GM12878 (cell line): Measurements from ENCODE around the gene PDCD11. TPM values are rescaled to one million over a fixed set of nuclear protein-coding genes. Genes with fewer than 3 reads are reported as not detected.

ENCODE experiments used
- ATAC-seq: fragments of 200-7000 bp; cut with Tn5 transposase; 3 replicates; pipeline ENCODE4 v1.9.1; 2020; ENCODE audit warnings: mild to moderate bottlenecking, moderate library complexity
- BruUV-seq: library from RNA; stranded (reverse); fragments of 400-500 nt; replicated peaks from 2 replicates; lab custom pipeline; 2021; lab: Mats Ljungman, UMichigan
- CTCF ChIA-PET: fragments of 300-600 bp; sonication (Branson Sonifier 250); formaldehyde crosslinking; extraction: SDS; loops from one replicate; lab custom pipeline; 2021; ENCODE audit warnings: inconsistent platforms; lab: Yijun Ruan, JAX
- POLR2A ChIA-PET: fragments of 350-600 bp; formaldehyde crosslinking; extraction: SDS; loops from one replicate; lab custom pipeline; 2021; ENCODE audit warnings: inconsistent platforms; lab: Charles Lee
- RAD21 ChIA-PET: fragments of 300-600 bp; sonication (Branson Sonifier 250); formaldehyde crosslinking; loops from one replicate; lab custom pipeline; 2023; ENCODE audit warnings: antibody characterized with exemption; ENCODE audit not compliant: unreplicated experiment; lab: Charles Lee
- SMC1A ChIA-PET: fragments of 300-600 bp; sonication (Branson Sonifier 250); formaldehyde crosslinking; loops from one replicate; lab custom pipeline; 2023; ENCODE audit not compliant: unreplicated experiment, uncharacterized antibody; lab: Charles Lee
- DNase-seq: peaks from one replicate; pipeline ENCODE4 v3.0.0-alpha.2; 2011; ENCODE audit warnings: low read depth, low spot score
- FAIRE-seq: peaks from 3 replicates; lab custom pipeline; 2011; peaks lifted over from hg19 to GRCh38; lab: Jason Lieb, UNC
- H2AFZ ChIP-seq: 2 replicates; pipeline ENCODE4 v1.6.0; 2011; ENCODE audit warnings: low read depth, low read length, control low read depth; ENCODE audit not compliant: control insufficient read depth
- H3K27ac ChIP-seq: 2 replicates; pipeline ENCODE4 v1.5.1; 2011; ENCODE audit warnings: control low read depth; ENCODE audit not compliant: control insufficient read depth, insufficient read depth
- H3K27me3 ChIP-seq, 2 experiments: replicated peaks in 1 of 2; 2 replicates each; pipeline versions ENCODE4 v1.6.0 to v1.6.1; 2011; ENCODE audit warnings: low read length in 1 of 2; ENCODE audit not compliant: control insufficient read depth in 2 of 2, insufficient read depth in 2 of 2
- H3K36me3 ChIP-seq, 2 experiments: 2 replicates each; pipeline ENCODE4 v1.5.1; 2011; ENCODE audit warnings: low read length in 1 of 2; ENCODE audit not compliant: control insufficient read depth in 2 of 2, insufficient read depth in 2 of 2
- H3K4me1 ChIP-seq: 2 replicates; pipeline ENCODE4 v1.6.1; 2011; ENCODE audit warnings: mild to moderate bottlenecking, low read length, moderate library complexity, mixed read lengths; ENCODE audit not compliant: control insufficient read depth, insufficient read depth
- H3K4me2 ChIP-seq: 2 replicates; pipeline ENCODE4 v1.6.0; 2011; ENCODE audit warnings: control low read depth; ENCODE audit not compliant: control insufficient read depth, insufficient read depth
- H3K4me3 ChIP-seq: fragments of 200-600 bp; sonication (generic); 2 replicates; pipeline ENCODE4 v1.5.1; 2016
- H3K79me2 ChIP-seq: 2 replicates; pipeline ENCODE4 v1.6.0; 2011; ENCODE audit warnings: low read length; ENCODE audit not compliant: control insufficient read depth, insufficient read depth
- H3K9ac ChIP-seq: 2 replicates; pipeline ENCODE4 v1.8.0; 2011; ENCODE audit warnings: low read length, control low read depth, mixed read lengths; ENCODE audit not compliant: control insufficient read depth, insufficient read depth
- H3K9me3 ChIP-seq: replicated peaks from 3 replicates; pipeline ENCODE4 v1.5.1; 2011; ENCODE audit warnings: mild to moderate bottlenecking, low read length; ENCODE audit not compliant: control insufficient read depth, insufficient read depth
- H4K20me1 ChIP-seq: 2 replicates; pipeline ENCODE4 v1.6.0; 2011; ENCODE audit not compliant: control insufficient read depth, insufficient read depth
- ETV6 ChIP-seq, 2 experiments: fragments of 450-650 bp in 1 of 2; IDR thresholded peaks in 1 of 2; conservative IDR thresholded peaks in 1 of 2; 2 replicates each; pipeline ENCODE4 v1.6.1; 2014; ENCODE audit warnings: antibody characterized with exemption in 1 of 2, borderline replicate concordance in 1 of 2, low read depth in 1 of 2, mild to moderate bottlenecking in 1 of 2, moderate library complexity in 1 of 2
- IKZF2 ChIP-seq, 2 experiments: fragments of 450-650 bp; IDR thresholded peaks; 2 replicates each; pipeline ENCODE4 v1.6.1; 2017; ENCODE audit warnings: mild to moderate bottlenecking in 2 of 2, moderate library complexity in 2 of 2
- JUND ChIP-seq: IDR thresholded peaks from 2 replicates; pipeline ENCODE4 v1.6.1; 2012; ENCODE audit warnings: low read depth, mild to moderate bottlenecking, low read length, improper control_type of control experiment, moderate library complexity
- MTA3 ChIP-seq: IDR thresholded peaks from 2 replicates; pipeline ENCODE4 v1.6.1; 2012; ENCODE audit warnings: low read length, inconsistent platforms, borderline replicate concordance
- POU2F2 ChIP-seq: IDR thresholded peaks from 3 replicates; pipeline ENCODE4 v1.6.1; 2011; ENCODE audit warnings: low read depth, mild to moderate bottlenecking, low read length, borderline replicate concordance
- RAD21 ChIP-seq: IDR thresholded peaks from 2 replicates; pipeline ENCODE4 v1.6.1; 2011; ENCODE audit warnings: mild to moderate bottlenecking, low read depth, low read length, moderate library complexity; ENCODE audit not compliant: insufficient read depth
- SREBF1 ChIP-seq: IDR thresholded peaks from 2 replicates; pipeline ENCODE4 v1.6.1; 2012; ENCODE audit warnings: mild to moderate bottlenecking, low read length
- ZBED1 ChIP-seq: IDR thresholded peaks from 2 replicates; pipeline ENCODE4 v1.6.1; 2016; ENCODE audit warnings: borderline replicate concordance
- WGBS: methylation state at CpG from one replicate; pipeline ENCODE4 v1.1.6; 2016; ENCODE audit warnings: low lambda C conversion rate; ENCODE audit not compliant: insufficient replicate concordance, insufficient coverage; ENCODE audit errors: missing lambda C conversion rate; 5-methylcytosine and 5-hydroxymethylcytosine counted together
- in situ Hi-C: fragments of 300-500 bp; cut with MboI; formaldehyde crosslinking; loops from 9 replicates; pipeline ENCODE4 v1.14.3; 2018; ENCODE audit warnings: mixed read lengths
- intact Hi-C: fragments of 100-400 bp; cut with micrococcal nuclease; formaldehyde crosslinking; loops from one replicate; pipeline ENCODE4 v1.14.2; 2022; ENCODE audit not compliant: unreplicated experiment
- polyA plus RNA-seq, 11 experiments: library from polyadenylated mRNA; depleted of rRNA in 4 of 11; unstranded in 6 of 11; stranded (reverse) in 5 of 11; fragments of >200 nt; fragmentation: Nextera tagmentation in 4 of 11; fragmentation: Illumina TruSeq in 1 of 11; extraction: Ambion mirVana in 4 of 11; extraction: Trizol in 1 of 11; gene quantifications; 1 replicate in 1 of 11; 2 replicates in 10 of 11; pipeline versions ENCODE4 v1.2.1 to v1.2.3, GENCODE V29; 2011 to 2016; ENCODE audit warnings: inconsistent platforms in 2 of 11, missing spikeins in 2 of 11, low read depth in 1 of 11
- total RNA-seq, 4 experiments: library from RNA; depleted of rRNA in 3 of 4; stranded (reverse); fragments of >200 nt in 3 of 4; fragmentation: Illumina TruSeq in 1 of 4; extraction: Trizol in 1 of 4; gene quantifications; 2 replicates each; pipeline versions ENCODE4 v1.2.1 to v1.2.3, GENCODE V29; 2013 to 2021
- TF ChIP-seq, protein P1 (sequence below): fragments of 450-650 bp; IDR thresholded peaks from 2 replicates; pipeline ENCODE4 v1.6.1; 2017; ENCODE audit warnings: borderline replicate concordance
- TF ChIP-seq, protein P2 (sequence below): fragments of 450-650 bp; IDR thresholded peaks from 2 replicates; pipeline ENCODE4 v1.6.1; 2018; ENCODE audit warnings: borderline replicate concordance, mild to moderate bottlenecking; ENCODE audit not compliant: partially characterized antibody
- TF ChIP-seq, protein P3 (sequence below): IDR thresholded peaks from 2 replicates; pipeline ENCODE4 v1.6.1; 2012; ENCODE audit warnings: mild to moderate bottlenecking, low read depth, low read length

PDCD11 gene
- total and polyA plus RNA-seq, 10 of the 15 experiments (the other 5 are each of a cell fraction or from before 2014, with no cell fraction given): 13.9 to 69.7 (median 44.8) TPM

DNA sequence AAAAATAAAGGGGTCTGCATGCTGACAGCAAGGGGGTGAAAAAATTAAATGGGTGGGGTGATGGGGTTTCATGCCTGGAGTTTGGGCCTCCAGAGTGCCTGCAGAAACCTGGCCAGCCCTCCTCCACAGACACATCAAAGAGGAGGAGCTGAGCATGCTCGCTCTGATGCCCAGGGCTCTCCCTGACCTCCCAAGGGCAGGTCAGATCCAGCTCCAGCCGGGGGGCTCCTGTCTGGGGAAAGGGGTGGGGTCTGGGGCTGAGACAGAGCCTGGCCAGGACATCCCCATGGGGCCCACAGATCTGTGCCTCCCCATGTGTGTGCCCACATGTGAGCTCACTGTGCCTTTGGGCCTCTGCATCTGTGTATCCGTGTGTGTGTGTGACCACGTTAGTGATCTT is 63.2 kb downstream of the PDCD11 start:
- ChIA-PET CTCF (interaction anchor here (0.6 to 3.2 kb wide), 3 partner anchors 10 to 95 kb away, joined by 3 to 17 read pairs (median 5); no protein-coding TSS in a partner anchor), SMC1A (interaction anchor here (1.1 to 2.4 kb wide), 3 partner anchors 10 to 17 kb away, joined by 4 to 10 read pairs (median 6); no protein-coding TSS in a partner anchor), POLR2A (interaction anchor here (1.2 to 3.0 kb wide), 4 partner anchors 8 to 17 kb away, joined by 6 to 24 read pairs (median 14); no protein-coding TSS in a partner anchor)
- Histone ChIP-seq H3K27me3 (no peaks in the 10 kb centered on the region), H3K36me3 (no peaks in the 10 kb centered on the region), H3K27ac (no peak overlapping the region), H3K79me2 (no peaks in the 10 kb centered on the region), H3K4me3 (no peak overlapping the region), H2AFZ (no peak overlapping the region), H3K9me3 (no peaks in the 10 kb centered on the region), H3K4me1 (peaks cover 16% of the 10 kb centered on the region)
- BruUV-seq: no TSS peak
- no peak for DNase-seq
- intact Hi-C loops: no loop called here
- in situ Hi-C loops: no loop called here
- WGBS: 25% methylated on average over 4 of the region's 4 CpGs
- ATAC-seq: peak; percentile 18; the same call in 1 of the 3 replicates
- no peak for TF ChIP-seq RAD21
- TF ChIP-seq, protein P1, sequence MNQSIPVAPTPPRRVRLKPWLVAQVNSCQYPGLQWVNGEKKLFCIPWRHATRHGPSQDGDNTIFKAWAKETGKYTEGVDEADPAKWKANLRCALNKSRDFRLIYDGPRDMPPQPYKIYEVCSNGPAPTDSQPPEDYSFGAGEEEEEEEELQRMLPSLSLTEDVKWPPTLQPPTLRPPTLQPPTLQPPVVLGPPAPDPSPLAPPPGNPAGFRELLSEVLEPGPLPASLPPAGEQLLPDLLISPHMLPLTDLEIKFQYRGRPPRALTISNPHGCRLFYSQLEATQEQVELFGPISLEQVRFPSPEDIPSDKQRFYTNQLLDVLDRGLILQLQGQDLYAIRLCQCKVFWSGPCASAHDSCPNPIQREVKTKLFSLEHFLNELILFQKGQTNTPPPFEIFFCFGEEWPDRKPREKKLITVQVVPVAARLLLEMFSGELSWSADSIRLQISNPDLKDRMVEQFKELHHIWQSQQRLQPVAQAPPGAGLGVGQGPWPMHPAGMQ: no peak
- TF ChIP-seq POU2F2: no peak
- TF ChIP-seq ETV6 (conservative IDR thresholded peaks at IDR 0.05 in 1 of 2, IDR thresholded peaks at IDR 0.05 in 1 of 2; ENCODE audit: borderline replicate concordance in 1 of 2, low read depth in 1 of 2): no peak
- no peak for TF ChIP-seq ZBED1
- TF ChIP-seq, protein P2, sequence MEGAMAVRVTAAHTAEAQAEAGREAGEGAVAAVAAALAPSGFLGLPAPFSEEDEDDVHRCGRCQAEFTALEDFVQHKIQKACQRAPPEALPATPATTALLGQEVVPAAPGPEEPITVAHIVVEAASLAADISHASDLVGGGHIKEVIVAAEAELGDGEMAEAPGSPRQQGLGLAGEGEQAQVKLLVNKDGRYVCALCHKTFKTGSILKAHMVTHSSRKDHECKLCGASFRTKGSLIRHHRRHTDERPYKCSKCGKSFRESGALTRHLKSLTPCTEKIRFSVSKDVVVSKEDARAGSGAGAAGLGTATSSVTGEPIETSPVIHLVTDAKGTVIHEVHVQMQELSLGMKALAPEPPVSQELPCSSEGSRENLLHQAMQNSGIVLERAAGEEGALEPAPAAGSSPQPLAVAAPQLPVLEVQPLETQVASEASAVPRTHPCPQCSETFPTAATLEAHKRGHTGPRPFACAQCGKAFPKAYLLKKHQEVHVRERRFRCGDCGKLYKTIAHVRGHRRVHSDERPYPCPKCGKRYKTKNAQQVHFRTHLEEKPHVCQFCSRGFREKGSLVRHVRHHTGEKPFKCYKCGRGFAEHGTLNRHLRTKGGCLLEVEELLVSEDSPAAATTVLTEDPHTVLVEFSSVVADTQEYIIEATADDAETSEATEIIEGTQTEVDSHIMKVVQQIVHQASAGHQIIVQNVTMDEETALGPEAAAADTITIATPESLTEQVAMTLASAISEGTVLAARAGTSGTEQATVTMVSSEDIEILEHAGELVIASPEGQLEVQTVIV: no peak
- no peak for TF ChIP-seq SREBF1
- TF ChIP-seq, protein P3, sequence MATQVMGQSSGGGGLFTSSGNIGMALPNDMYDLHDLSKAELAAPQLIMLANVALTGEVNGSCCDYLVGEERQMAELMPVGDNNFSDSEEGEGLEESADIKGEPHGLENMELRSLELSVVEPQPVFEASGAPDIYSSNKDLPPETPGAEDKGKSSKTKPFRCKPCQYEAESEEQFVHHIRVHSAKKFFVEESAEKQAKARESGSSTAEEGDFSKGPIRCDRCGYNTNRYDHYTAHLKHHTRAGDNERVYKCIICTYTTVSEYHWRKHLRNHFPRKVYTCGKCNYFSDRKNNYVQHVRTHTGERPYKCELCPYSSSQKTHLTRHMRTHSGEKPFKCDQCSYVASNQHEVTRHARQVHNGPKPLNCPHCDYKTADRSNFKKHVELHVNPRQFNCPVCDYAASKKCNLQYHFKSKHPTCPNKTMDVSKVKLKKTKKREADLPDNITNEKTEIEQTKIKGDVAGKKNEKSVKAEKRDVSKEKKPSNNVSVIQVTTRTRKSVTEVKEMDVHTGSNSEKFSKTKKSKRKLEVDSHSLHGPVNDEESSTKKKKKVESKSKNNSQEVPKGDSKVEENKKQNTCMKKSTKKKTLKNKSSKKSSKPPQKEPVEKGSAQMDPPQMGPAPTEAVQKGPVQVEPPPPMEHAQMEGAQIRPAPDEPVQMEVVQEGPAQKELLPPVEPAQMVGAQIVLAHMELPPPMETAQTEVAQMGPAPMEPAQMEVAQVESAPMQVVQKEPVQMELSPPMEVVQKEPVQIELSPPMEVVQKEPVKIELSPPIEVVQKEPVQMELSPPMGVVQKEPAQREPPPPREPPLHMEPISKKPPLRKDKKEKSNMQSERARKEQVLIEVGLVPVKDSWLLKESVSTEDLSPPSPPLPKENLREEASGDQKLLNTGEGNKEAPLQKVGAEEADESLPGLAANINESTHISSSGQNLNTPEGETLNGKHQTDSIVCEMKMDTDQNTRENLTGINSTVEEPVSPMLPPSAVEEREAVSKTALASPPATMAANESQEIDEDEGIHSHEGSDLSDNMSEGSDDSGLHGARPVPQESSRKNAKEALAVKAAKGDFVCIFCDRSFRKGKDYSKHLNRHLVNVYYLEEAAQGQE: no peak
- no peak for TF ChIP-seq MTA3
- no peak for TF ChIP-seq JUND
- TF ChIP-seq IKZF2 (IDR thresholded peaks at IDR 0.05): no peak
- TF ChIP-seq, all 136 proteins: peak for 0
- no peaks in the 10 kb centered on the region for H4K20me1 ChIP-seq
- FAIRE-seq: no peak
- RAD21 ChIA-PET: interaction anchor here (1.5 to 2.3 kb wide), 2 partner anchors 12 to 34 kb away, joined by 3 to 19 read pairs; partner anchors contain the start of gene NEURL1
- no peak overlapping the region for H3K9ac ChIP-seq
- no peak overlapping the region for H3K4me2 ChIP-seq
